T-helper 1 cell treated with Interleukin-12 subunit alpha and Interleukin-12 subunit beta and Interleukin-4 antibody, amounts not matched to agents 30 ng/mL and 1 ng/mL, for 36 hours (primary cell): ENCODE measurements around the gene NXPE3. TPM values are rescaled to one million over a fixed set of nuclear protein-coding genes. Genes with fewer than 3 reads are reported as not detected.

ENCODE experiments used
- intact Hi-C: fragments of 100-400 bp; cut with micrococcal nuclease; formaldehyde crosslinking; loops from one replicate; pipeline ENCODE4 v1.15.1; 2024
- total RNA-seq: library from RNA; stranded (reverse); gene quantifications from 2 replicates; pipeline ENCODE4 v1.2.3, GENCODE V29; 2022

NXPE3 gene
- total RNA-seq, 1 donor from 2014 or later, result 26.8 TPM

DNA sequence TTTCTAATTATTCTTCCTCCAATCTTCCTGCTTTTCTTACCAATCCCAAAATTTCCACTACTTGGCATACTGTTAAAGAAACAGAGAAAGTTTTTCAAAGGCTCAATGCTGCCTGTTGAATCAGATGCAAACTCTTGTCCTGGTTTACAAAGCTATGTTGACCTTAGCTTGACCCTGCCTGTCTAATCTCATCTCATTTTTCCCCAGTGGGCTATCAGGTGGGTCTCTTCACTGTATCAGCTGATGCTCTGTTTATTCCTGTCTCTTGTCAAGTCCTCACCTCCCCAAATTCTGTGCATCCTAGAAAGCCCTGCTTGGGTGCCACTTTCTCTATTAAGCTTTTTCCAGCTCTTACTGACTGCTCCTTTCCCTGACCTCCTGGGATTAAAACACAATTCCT, 88.5 kb downstream of the NXPE3 start:
- intact Hi-C loops, result loop anchor here (5.0 kb wide), 1 partner anchor 120 kb away; no protein-coding TSS in a partner anchor

DNA sequence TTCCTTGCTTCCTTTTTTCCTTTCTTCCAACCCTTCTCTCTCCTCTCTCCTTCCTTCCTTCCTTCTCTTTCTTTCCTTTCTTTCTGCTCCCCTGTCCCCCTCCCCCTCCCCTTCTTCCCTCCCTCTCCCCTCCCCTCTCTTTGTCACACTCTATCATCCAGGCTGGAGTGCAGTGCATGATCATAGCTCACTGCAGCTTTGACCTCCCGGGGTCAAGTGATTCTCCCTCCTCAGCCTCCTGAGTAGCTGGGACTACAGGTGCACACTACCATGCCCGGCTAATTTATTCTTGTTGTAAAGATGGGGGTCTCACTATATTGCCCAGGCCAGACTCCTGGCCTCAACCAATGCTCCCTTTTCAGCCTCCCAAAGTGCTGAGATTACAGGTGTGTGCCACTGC, 89.0 kb downstream of the NXPE3 start:
- intact Hi-C loops, result loop anchor here (5.0 kb wide), 1 partner anchor 119 kb away; no protein-coding TSS in a partner anchor

DNA sequence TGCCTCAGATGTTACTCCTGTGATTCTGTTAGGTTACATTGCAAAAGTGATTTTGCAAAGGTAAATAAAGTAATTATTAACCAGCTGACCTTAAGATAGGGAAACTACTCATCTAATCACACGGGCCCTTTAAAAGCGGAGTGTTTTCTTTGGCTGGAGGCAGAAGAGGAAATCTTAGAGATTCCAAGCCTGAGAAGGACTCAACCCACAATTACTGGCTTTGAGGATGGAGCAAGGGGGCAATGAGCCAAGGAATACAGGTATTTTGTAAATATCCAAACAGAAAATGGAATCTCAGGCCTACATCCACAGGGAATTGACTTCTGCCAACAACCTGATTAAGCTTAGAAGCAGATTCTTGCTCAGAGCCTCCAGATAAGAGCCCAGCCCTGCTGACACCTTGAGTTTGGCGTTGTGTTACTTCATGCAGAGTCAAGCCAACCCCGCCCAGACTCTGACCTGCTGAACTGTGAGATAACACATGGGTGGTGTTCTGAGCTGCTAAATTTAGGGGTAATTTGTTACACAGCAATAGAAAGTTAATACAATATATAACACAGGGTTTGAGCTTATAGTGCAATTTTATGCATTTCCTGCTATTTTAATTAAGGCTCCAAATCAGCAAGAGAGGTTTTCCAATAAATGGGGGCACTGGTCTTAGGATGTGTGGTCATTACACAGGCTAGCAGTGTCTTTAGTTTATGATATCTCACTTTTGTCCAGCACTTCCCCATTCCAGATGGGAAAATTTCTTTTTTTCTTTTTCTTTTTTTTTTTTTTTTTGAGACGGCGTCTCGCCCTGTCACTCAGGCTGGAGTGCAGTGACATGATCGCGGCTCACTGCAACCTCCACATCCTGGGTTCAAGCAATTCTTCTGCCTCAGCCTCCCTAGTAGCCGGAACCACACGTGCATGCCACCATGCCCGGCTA, 89.8 kb downstream of the NXPE3 start:
- intact Hi-C loops, result loop anchor here (5.0 kb wide), 1 partner anchor 119 kb away; no protein-coding TSS in a partner anchor

DNA sequence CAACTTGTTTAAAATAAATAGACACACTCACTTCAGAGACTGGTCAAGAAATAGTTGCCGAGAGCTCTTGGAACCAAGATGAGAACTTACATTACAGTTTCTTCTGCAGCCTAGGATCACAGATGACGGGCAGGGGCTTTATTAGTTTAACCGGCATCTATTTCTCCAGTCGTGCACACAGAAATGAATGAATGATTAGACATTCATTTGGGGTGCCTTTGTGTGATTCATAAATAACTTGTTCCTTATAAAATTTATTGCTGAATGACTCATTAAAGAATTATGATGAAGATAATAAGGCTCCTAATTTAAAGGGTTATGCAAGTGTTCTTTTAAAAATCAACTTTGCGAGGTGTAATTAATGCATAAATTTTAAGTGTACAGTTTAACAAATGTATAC, 91.1 kb downstream of the NXPE3 start:
- intact Hi-C loops, result no loop called here

DNA sequence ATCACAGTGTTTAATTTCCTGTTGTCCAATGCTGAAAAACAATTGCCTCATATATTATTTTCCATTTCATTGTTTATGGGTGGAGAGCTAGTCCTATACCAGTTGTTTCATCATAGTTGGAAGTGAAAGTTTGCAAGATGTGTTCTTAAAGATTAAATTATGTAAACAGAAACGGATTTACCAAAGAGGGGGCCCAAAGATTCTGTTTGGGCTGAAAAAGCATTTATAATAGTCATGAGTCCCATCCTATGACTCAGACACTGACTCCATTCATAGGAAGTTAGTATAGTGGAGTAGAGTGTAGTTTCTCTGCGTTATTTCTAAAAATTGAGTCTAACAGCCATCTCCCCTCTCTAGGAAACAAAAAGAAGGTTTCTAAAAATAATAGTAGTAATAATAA, 94.6 kb downstream of the NXPE3 start:
- intact Hi-C loops, result no loop called here

DNA sequence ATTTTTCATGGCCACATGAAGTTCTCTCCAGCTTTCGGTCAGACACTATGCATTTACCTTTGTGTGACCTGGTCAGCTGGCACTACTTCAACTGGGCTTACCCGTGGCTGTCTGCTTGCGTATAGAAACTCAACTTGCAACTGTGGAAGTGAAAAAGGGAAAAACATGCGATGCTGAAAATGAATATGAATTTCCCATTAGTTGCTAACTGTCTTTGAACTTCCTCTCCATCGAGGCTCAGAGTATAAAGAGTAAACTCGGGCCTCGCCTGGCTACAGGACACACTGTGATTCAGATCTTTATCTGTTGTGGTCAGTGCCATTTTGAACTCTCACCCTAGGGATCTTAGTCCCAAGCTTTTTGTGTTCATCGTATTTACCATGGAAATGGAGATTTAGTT, 97.1 kb downstream of the NXPE3 start:
- intact Hi-C loops, result no loop called here

Other genes starting within 250 kb of the NXPE3 start
- 24.2 and 26.7 TPM in 2 replicates for gene TRMT10C, start 217.3 kb upstream of the NXPE3 start, total RNA-seq
- 145 and 159 TPM in 2 replicates for gene PCNP, start 205.0 kb upstream of the NXPE3 start, total RNA-seq
- 32.1 and 33.2 TPM in 2 replicates for gene ZBTB11, start 102.1 kb upstream of the NXPE3 start, total RNA-seq
- gene RPL24, start 92.5 kb upstream of the NXPE3 start, total RNA-seq, result 954 and 980 TPM in 2 replicates
- gene CEP97, start 54.6 kb upstream of the NXPE3 start, total RNA-seq, result 17.9 and 22.3 TPM in 2 replicates
- 137 and 149 TPM in 2 replicates for gene NFKBIZ, start 70.3 kb downstream of the NXPE3 start, total RNA-seq